ENCODE results near the gene RFESD.

The RFESD gene

DNA sequence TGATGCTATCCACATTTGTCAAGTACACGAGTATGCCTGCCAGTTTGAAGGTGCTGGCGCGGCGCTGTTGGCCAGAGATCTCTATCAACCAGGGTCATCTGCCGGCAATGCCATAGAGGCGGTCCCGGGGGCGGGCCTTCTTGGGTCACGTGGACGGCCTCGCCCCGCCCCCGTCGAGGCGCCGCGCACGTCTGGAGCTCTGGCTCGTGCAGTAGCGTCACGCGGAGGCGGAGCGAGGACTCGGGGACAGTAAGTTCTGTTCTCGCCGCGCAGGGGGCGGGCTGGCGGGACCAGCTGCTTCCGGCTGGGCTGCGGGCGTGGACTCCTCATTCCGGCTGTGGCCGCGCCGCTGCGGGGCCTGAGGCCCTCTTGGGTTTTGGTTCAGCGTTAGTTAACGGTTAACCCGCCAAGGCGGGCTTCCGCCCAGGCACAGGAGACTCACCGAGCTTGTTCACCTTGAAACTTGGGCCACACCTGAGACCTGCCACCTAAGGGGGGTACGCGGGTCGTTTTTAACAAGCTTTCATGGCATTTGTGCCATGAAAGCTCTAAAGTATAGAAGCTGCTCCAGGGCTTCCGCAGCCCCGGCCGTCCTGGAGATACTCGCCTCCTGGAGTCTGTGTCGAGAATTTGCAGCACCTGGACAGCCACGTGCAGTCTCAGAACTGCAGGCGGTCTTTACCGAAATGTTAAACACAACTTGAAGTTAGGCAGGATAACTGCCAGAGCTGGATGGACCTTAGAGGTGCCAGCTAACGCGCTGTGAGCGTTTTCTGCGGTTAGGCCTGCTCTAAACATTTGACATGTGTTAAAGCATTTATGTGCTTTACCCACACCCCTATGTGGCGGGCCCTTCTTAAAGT is at the start of gene RFESD:
TSS of gene RFESD (plus strand) at position 209 of the 863 bp plus-strand sequence. CDS start 5,495 bp downstream, outside the sequence.
- peak; percentile 66 for DNase-seq

DNA sequence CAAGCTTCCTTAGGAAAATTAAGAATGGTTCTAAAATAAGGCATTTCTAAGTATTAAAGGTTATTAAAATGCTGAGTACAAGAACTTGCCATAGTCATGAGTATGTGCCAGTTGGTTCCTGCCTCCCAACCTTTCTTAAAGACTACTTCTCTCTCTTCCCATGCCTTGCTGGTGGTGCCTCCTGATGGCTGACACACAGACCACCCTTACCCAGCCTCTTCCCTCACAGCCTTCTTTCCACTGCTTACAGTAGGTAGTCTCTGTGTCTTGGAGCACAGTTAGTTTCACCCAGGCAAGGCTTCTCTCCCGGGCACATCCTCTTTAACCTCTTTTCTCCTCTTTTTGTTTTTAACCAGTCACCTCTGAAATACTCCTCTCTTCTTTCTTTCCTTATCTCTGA is 47.3 kb upstream of the RFESD start:
- no peak for DNase-seq

DNA sequence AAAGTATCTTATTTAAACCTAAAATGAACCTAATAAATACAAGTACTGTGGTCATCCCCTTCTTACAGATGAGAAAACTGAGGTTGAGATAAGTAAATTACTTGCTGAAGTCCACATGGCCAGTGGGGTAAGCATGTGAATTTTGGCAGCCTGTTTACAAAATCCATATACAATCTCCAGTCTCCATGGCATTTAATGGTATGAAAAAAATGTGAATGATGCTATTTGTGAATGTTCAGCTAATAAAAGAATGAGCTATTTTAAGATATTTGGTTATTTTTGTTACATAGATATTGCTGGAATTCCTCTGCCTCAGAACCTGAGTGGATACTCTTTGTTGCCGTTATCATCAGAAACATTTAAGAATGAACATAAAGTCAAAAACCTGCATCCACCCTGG is 46.0 kb upstream of the RFESD start:
- no peak for DNase-seq

DNA sequence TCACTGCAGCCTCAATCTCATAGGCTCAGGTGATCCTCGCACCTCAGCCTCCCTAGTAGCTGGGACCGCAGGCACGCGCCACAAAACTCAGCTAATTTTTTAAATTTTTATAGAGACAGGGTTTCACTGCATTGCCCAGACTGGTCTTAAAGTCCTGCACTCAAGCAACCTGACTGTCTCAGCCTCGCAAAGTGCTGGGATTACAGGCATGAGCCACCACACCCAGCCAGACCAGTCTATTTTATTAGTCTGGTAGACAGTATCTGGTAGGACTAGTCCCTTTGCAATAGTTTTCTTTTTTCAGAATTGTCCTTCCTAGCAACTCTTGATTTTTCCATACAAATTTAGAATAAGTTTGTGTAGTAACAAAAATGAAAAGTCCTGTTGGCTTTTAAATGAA is 40.8 kb upstream of the RFESD start:
- no peak for DNase-seq

DNA sequence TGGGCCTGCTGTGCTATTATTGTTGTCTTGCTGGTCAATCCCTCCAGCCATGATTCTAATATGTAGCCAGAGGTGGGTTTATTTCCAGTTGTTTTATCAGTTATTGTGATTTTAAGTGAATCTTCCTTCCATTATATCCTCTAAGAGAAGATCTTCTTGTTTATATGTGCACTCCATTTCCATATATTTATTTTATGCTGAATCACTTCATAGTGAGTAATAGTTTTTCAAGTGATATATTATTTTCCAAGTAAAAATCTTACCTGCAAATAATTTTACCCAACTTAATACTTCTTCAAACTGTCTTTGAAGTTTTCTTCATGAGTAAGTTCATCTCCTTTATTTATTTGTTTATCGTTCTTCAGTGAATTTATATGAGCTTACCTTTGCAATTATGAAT is 40.2 kb upstream of the RFESD start:
- DNase-seq = no peak

DNA sequence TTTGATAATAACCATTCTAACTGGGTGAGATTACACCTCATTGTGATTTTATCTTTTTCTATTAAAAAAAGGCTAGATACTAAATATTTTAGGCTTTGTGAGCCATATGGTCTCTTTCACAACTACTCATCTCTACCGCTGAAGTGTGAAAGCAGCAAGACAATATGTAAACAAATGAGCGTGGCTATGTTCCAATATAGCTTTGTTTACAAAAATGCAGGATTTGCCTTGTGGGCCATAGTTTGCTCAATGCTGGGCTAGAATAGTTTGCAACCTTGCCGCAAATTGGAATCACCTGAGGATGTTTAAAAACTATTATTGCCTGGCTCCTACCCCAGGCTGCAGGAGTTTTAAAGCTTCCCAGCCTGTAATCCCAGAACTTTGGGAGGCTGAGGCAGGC is 36.9 kb upstream of the RFESD start:
- no peak for DNase-seq

GRCh38 chr5:95610546-95610945 is 36.0 kb upstream of the RFESD start:
- DNase-seq = no peak

DNA sequence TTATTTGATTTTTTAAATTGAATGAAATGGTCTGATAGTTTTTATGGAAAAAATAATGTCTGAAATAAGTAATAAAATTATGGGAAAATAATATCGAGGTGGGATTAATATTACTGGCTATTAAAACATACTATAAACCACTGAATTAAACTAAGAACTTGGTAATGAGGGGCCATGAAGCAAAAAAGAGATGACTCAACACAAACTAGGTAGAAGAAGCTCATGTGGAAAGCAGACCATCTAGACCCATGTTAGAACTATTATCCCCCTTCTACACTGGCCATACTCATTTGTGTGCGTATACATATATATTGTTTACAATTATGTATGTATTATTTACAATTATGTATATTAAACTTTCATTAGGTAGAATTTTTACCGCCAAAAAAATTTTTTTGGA is 35.2 kb upstream of the RFESD start:
- DNase-seq = no peak

DNA sequence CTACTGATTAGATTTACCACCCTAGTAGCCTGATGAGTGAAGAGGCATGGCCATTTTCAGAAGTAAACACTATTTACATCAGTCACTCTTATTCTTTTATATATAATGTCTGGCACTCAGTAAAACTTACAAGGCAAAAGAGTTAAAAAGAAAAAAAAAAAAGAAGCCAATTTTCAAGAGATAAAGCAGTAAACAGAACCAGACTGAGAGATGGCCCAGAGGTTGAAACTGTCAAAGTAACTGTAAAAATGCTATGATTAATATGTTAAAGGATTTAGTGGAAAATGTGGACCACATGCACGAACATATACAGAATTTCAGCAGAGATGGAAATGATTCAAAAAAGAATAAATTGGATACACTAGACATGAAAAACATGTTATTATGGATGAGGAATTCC is 33.1 kb upstream of the RFESD start:
- DNase-seq = no peak

- no peak for DNase-seq
Observed at GRCh38 chr5:95615164-95615467, 31.5 kb upstream of the RFESD start.

DNA sequence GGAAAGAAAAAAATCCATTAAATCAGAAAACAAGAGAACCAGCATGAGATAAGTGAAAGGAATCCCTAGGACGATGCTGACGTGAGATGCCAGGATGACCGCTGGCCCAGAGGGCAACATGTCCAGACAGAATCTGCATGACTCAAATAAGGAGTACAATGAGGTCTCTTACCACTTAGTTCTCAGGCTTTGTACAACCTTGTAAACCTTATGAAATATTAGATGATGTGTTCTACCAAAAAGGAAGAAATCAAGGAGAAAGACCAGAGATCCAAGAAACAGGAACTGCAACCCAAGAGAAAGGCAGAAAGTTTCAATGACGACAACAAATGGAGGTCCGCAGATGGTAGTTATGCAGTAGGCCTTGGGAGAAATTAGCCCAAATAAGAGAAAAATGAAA is 29.5 kb upstream of the RFESD start:
- DNase-seq = no peak

GRCh38 chr5:95619096-95619495 is 27.5 kb upstream of the RFESD start:
- DNase-seq = no peak

GRCh38 chr5:95619514-95620029 is 27.0 kb upstream of the RFESD start:
- no peak for DNase-seq

DNA sequence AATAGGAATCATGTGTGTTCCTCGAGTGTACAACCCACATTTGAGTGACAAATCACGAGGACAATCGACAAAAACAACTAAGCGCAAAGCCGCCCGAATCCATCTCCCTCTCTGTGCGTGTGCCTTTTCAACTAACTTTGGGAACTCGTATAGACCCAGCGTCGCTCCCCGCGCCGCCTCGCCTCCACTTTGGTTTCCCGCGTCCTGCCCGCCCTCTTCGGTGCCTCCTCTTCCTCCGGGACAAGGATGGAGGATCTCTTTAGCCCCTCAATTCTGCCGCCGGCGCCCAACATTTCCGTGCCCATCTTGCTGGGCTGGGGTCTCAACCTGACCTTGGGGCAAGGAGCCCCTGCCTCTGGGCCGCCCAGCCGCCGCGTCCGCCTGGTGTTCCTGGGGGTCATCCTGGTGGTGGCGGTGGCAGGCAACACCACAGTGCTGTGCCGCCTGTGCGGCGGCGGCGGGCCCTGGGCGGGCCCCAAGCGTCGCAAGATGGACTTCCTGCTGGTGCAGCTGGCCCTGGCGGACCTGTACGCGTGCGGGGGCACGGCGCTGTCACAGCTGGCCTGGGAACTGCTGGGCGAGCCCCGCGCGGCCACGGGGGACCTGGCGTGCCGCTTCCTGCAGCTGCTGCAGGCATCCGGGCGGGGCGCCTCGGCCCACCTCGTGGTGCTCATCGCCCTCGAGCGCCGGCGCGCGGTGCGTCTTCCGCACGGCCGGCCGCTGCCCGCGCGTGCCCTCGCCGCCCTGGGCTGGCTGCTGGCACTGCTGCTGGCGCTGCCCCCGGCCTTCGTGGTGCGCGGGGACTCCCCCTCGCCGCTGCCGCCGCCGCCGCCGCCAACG is 26.3 kb upstream of the RFESD start, which contains the start of gene GPR150:
TSS of gene GPR150 (plus strand) at position 58 of the 840 bp plus-strand sequence. CDS start at position 247, 189 bp downstream.
- peak; percentile 48 for DNase-seq

- peak; percentile 61 for DNase-seq
Observed at GRCh38 chr5:95620870-95621838, 25.4 kb upstream of the RFESD start.

DNA sequence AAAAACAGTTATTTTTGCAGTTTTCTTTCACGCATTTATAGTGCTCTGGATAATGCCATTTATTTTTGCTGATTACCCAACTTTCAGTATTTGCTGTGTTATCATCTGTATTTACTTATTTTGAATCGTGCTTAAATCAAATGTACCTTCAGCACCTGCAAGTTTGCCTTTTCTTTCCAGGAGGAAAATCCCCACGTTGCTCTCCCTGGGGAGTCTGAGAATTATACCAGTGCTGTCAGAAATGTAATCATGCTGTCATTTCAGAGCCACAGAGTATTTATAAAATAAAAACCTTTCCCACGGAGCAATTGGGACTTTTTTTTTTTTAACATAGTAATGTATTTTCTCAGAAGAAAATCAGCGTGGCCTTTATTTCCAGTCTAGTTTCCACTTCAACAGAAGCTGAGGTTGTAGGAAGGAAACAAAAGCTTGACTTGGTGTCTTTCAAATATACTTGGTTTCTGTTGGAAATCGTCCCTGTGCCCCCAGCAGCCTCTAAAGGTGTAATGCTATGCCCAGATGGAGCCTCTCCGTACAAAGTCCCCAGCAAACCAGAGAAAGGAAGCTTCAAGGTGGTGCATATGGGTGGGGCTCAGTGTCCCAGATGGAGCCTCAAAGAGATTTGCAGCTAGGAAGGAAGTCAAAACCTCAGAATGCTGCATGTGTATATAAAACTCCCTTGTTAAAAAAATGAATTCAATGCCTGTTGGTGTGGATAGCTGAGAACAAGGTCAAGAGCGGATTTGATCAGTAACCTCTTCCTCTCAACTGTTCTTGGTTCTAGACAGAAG is 24.5 kb upstream of the RFESD start:
- no peak for DNase-seq

- no peak for DNase-seq
Observed at GRCh38 chr5:95623706-95624105, 22.9 kb upstream of the RFESD start.

DNA sequence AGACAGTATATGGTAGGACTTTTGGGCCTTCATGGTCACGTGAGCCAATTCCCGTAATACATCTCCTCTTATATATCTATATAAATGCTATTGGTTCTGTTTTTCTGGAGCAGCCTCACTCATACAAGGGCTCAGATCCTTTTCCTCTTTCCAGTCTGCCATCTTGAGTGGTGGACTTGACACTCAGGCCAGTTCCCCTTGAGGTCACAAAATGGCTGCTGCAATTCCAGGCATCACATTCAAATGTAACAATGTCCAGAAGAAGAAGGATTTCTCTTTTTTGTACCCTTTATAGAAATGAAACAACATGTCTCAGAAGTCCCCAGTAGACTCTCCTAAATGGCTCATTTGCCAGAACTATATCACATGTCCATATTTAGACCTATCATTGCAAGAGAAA is 22.2 kb upstream of the RFESD start:
- DNase-seq = no peak

DNA sequence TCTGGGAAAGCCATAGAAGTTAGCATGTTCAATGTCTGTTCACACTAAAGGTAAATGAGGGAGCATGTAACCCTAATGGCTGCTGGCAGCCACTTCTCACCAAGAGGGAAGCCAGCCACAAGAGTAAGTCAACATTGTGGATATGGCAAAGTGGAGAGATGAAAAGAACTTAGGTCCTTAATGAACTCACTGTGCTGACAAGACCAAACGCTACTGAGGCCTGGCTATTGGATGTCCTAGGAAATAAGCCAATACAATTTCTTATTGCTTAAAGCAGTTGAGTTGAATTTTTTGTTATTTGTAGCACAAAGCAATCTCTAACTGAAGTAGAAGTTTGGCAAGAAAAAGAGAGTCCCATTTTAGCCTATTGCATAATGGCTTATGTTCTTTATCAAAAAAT is 19.9 kb upstream of the RFESD start:
- no peak for DNase-seq

DNA sequence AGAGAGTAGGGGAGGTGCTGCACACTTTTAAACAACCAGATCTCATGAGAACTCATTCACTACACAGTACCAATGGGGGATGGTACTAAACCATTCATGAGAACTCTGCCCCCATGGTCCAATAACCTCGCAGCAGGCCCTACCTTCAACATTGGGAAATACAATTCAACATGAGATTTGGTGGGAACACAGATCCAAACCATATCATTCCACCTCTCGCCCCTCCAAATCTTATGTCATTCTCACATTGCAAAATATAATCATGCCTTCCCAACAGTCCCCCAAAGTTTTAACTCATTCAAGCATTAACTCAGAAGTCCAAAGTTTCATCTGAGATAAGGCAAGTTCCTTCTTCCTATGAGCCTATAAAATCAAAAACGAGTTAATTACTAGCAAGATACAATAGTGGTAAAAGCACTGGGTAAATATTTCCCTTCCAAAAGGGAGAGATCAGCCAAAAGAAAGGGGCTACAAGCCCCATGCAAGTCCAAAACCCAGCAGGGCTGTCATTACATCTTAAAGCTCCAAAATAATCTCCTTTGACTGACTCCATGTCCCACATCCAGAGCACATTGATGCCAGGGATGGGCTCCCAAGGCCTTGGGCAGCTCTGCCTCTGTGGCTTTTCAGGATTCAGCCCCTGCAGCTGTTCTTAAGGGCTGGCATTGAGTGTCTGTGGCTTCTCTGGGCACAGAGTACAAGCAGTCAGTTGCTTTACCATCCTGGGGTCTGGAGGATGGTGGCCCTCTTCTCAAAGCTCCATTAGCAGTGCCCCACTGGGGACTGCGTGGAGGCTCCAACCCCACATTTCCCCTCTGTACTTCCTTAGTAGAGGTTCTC is 18.4 kb upstream of the RFESD start:
- DNase-seq = no peak

DNA sequence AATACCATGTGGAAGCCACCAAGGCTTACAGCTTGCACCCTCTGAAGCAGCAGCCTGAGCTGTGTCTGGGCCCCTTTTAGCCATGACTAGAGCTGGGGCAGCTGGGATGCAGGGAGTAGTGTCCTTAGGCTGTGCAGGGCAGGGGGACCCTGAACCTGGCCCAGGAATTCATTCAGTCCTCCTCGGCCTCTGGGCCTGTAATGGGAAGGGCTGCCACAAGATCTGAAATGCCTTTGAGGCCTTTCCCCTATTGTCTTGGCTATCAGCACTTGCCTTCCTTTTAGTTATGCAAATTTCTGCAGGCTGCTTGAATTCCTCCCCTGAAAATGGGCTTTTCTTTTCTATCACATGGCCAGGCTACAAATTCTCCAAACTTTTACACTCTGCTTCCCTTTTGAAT is 17.6 kb upstream of the RFESD start:
- DNase-seq = no peak
